Measurements from ENCODE around the gene LHB.

DNA sequence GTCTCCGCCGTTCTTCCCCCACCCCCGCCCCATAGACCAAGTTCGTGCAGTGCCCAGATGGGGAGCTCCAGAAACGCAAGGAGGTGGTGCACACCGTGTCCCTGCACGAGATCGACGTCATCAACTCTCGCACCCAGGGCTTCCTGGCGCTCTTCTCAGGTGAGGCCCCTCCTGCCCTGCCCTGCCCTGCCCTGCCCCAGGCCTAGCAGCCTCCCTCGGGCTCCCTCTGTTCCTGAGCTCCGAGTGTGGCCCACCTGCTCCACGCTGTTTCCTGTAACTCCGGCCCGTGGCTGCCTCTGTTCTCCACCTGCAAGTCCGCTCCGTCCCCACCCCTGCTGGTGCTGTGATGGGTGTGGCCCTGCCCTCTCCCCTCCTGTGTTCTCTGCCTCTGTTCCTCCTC is 6.4 kb downstream of the LHB start:
- no peak for TF ChIP-seq CTCF (conservative IDR thresholded peaks at IDR 0.05)
- TF ChIP-seq EZH2 (IDR thresholded peaks at IDR 0.05; ENCODE audit: low read depth): no peak

All from PC-9 (cell line).